NCI-H1694 (cell line): ENCODE results near the gene C19orf85.
"Not testable (repeated sequence)": the region's sequence is repeated elsewhere in the genome, so short reads cannot be mapped to it uniquely, and the experiment has no call there.

ENCODE experiments used
- DNase-seq: peaks from one replicate; lab custom pipeline; 2025; lab: John Stamatoyannopoulos, UW

C19orf85 gene

GRCh38 chr19:55440411-55441105, 24.0 kb downstream of the C19orf85 start:
- no peak for DNase-seq

- DNase-seq: no peak
Measured at GRCh38 chr19:55439052-55439451, 25.5 kb downstream of the C19orf85 start.

GRCh38 chr19:55437410-55437809, 27.1 kb downstream of the C19orf85 start:
- no peak for DNase-seq

- DNase-seq: no peak
Measured at GRCh38 chr19:55436847-55437246, 27.7 kb downstream of the C19orf85 start.

GRCh38 chr19:55435020-55435419, 29.5 kb downstream of the C19orf85 start:
- no peak for DNase-seq

GRCh38 chr19:55434356-55434919, 30.1 kb downstream of the C19orf85 start:
- no peak for DNase-seq

- no peak for DNase-seq
Measured at GRCh38 chr19:55433292-55433691, 31.3 kb downstream of the C19orf85 start.

- DNase-seq: no peak
Measured at GRCh38 chr19:55432241-55432959, 32.2 kb downstream of the C19orf85 start.

GRCh38 chr19:55431183-55431582, 33.4 kb downstream of the C19orf85 start:
- no peak for DNase-seq

GRCh38 chr19:55426042-55426441, 38.5 kb downstream of the C19orf85 start:
- DNase-seq: no peak

- no peak for DNase-seq
Measured at GRCh38 chr19:55424518-55424917, 40.0 kb downstream of the C19orf85 start.

GRCh38 chr19:55423225-55424005, 41.1 kb downstream of the C19orf85 start:
- DNase-seq: no peak

- DNase-seq: not testable (repeated sequence)
Measured at GRCh38 chr19:55421281-55421680, 43.3 kb downstream of the C19orf85 start.

- no peak for DNase-seq
Measured at GRCh38 chr19:55419624-55420236, 44.8 kb downstream of the C19orf85 start.

GRCh38 chr19:55419103-55419502, 45.4 kb downstream of the C19orf85 start:
- no peak for DNase-seq

- peak; percentile 57 for DNase-seq
Measured at GRCh38 chr19:55418185-55418584, 46.4 kb downstream of the C19orf85 start.
